HepG2 (cell line): ENCODE data around the gene CDK15. TPM values are rescaled to one million over a fixed set of nuclear protein-coding genes. Genes with fewer than 3 reads are reported as not detected.

ENCODE experiments used
- BCL3 ChIP-seq: sonication (generic); formaldehyde crosslinking; IDR thresholded peaks from 2 replicates; pipeline ENCODE4 v1.5.1; 2020; ENCODE audit warnings: mild to moderate bottlenecking, missing genetic modification reagents, moderate library complexity
- CBX5 ChIP-seq: sonication (generic); formaldehyde crosslinking; IDR thresholded peaks from 2 replicates; pipeline ENCODE4 v1.4.0; 2020; ENCODE audit warnings: missing genetic modification reagents, borderline replicate concordance
- GABPB1 ChIP-seq: IDR thresholded peaks from 2 replicates; pipeline ENCODE4 v1.6.1; 2016; ENCODE audit warnings: mild to moderate bottlenecking, missing genetic modification reagents, moderate library complexity, missing compliant biosample characterization
- KAT7 ChIP-seq: IDR thresholded peaks from 2 replicates; pipeline ENCODE4 v1.6.1; 2018; ENCODE audit warnings: borderline replicate concordance, missing compliant biosample characterization
- KDM3A ChIP-seq: IDR thresholded peaks from 2 replicates; pipeline ENCODE4 v1.6.1; 2018; ENCODE audit warnings: low read depth, missing compliant biosample characterization
- KLF9 ChIP-seq: IDR thresholded peaks from 2 replicates; pipeline ENCODE4 v1.6.1; 2016; ENCODE audit warnings: low read depth
- KMT2A ChIP-seq: sonication (generic); formaldehyde crosslinking; IDR thresholded peaks from 2 replicates; pipeline ENCODE4 v1.4.0; 2020; ENCODE audit warnings: missing genetic modification reagents
- MLX ChIP-seq: IDR thresholded peaks from 2 replicates; pipeline ENCODE4 v1.6.1; 2016
- MYPOP ChIP-seq: sonication (generic); formaldehyde crosslinking; IDR thresholded peaks from 2 replicates; pipeline ENCODE4 v1.8.1; 2023; ENCODE audit warnings: mild to moderate bottlenecking, moderate library complexity, missing genetic modification reagents
- PHF5A ChIP-seq: IDR thresholded peaks from one replicate; pipeline ENCODE4 v1.6.1; 2018; ENCODE audit warnings: low read depth, missing genetic modification reagents; ENCODE audit not compliant: unreplicated experiment
- POLR2AphosphoS5 ChIP-seq: IDR thresholded peaks from 2 replicates; pipeline ENCODE4 v1.6.1; 2012; ENCODE audit warnings: low read depth, low read length
- RARG ChIP-seq: sonication (generic); formaldehyde crosslinking; IDR thresholded peaks from 2 replicates; pipeline ENCODE4 v1.4.0; 2020; ENCODE audit warnings: low read depth, mild to moderate bottlenecking, missing genetic modification reagents
- SMAD1 ChIP-seq: sonication (generic); formaldehyde crosslinking; IDR thresholded peaks from 2 replicates; pipeline ENCODE4 v1.4.0; 2020; ENCODE audit warnings: missing genetic modification reagents, low read depth, mild to moderate bottlenecking, borderline replicate concordance
- SRSF4 ChIP-seq: fragments of 200-400 bp; formaldehyde crosslinking; IDR thresholded peaks from one replicate; pipeline ENCODE4 v1.6.1; 2018; ENCODE audit warnings: mild to moderate bottlenecking, low read depth, low read length, moderate library complexity; ENCODE audit not compliant: poor library complexity, severe bottlenecking
- STAT6 ChIP-seq: sonication (generic); formaldehyde crosslinking; IDR thresholded peaks from 2 replicates; pipeline ENCODE4 v1.4.0; 2020; ENCODE audit warnings: missing genetic modification reagents, mild to moderate bottlenecking, borderline replicate concordance
- TBP ChIP-seq: sonication (generic); formaldehyde crosslinking; IDR thresholded peaks from 2 replicates; pipeline ENCODE4 v1.5.0; 2020; ENCODE audit warnings: missing genetic modification reagents
- TCF12 ChIP-seq, 2 experiments: fragments of 450-650 bp in 1 of 2; sonication (generic) in 1 of 2; formaldehyde crosslinking in 1 of 2; IDR thresholded peaks; 2 replicates each; pipeline versions ENCODE4 v1.6.1 to v1.8.0; 2017 to 2022; ENCODE audit warnings: antibody characterized with exemption in 1 of 2, mild to moderate bottlenecking in 1 of 2, missing genetic modification reagents in 1 of 2, moderate library complexity in 1 of 2
- TMF1 ChIP-seq: sonication (generic); formaldehyde crosslinking; IDR thresholded peaks from 2 replicates; pipeline ENCODE4 v1.8.1; 2022; ENCODE audit warnings: low read depth, missing genetic modification reagents
- U2AF1 ChIP-seq: fragments of 200-400 bp; formaldehyde crosslinking; optimal IDR thresholded peaks from 2 replicates; pipeline ENCODE3; 2017; ENCODE audit warnings: mild to moderate bottlenecking, low read depth, low read length
- ZNF143 ChIP-seq: sonication (generic); formaldehyde crosslinking; IDR thresholded peaks from 2 replicates; pipeline ENCODE4 v1.4.0; 2020; ENCODE audit warnings: missing genetic modification reagents
- ZNF567 ChIP-seq: sonication (generic); formaldehyde crosslinking; IDR thresholded peaks from 2 replicates; pipeline ENCODE4 v1.8.1; 2023; ENCODE audit warnings: mild to moderate bottlenecking, missing genetic modification reagents, borderline replicate concordance
- ZNF652 ChIP-seq: IDR thresholded peaks from 2 replicates; pipeline ENCODE4 v1.6.1; 2016; ENCODE audit warnings: low read depth, borderline replicate concordance
- ZNF839 ChIP-seq: sonication (generic); formaldehyde crosslinking; IDR thresholded peaks from 2 replicates; pipeline ENCODE4 v1.4.0; 2020; ENCODE audit warnings: missing genetic modification reagents, mild to moderate bottlenecking, borderline replicate concordance
- ZNF883 ChIP-seq: sonication (generic); formaldehyde crosslinking; IDR thresholded peaks from 2 replicates; pipeline ENCODE4 v1.5.1; 2020; ENCODE audit warnings: mild to moderate bottlenecking, missing genetic modification reagents; ENCODE audit errors: not compliant biosample characterization
- polyA plus RNA-seq, 8 experiments: library from polyadenylated mRNA; depleted of rRNA in 3 of 8; stranded (reverse) in 7 of 8; unstranded in 1 of 8; fragments of >200 nt; fragmentation: Illumina TruSeq in 4 of 8; extraction: Trizol in 4 of 8; gene quantifications; 2 replicates each; pipeline versions ENCODE4 v1.2.1 to v1.2.3, GENCODE V29; 2011 to 2016; ENCODE audit warnings: low read depth in 4 of 8, missing spikeins in 1 of 8, mixed read lengths in 1 of 8; ENCODE audit not compliant: insufficient read depth in 1 of 8
- total RNA-seq, 5 experiments: library from RNA; depleted of rRNA; stranded (reverse); fragments of >200 nt; fragmentation: Illumina TruSeq; extraction: Trizol; gene quantifications; 2 replicates each; pipeline ENCODE4 v1.2.3, GENCODE V29; 2016; ENCODE audit warnings: low read depth in 1 of 5

The CDK15 gene
- total and polyA plus RNA-seq, 2 of the 13 experiments (the other 11 are each of a cell fraction or from before 2014, with no cell fraction given): not detected

GRCh38 chr2:201780674-201781493, 25.5 kb upstream of the CDK15 start, which contains the start of gene ALS2 (continued):
- TF ChIP-seq SRSF4 (no peak), SMAD1 (CRISPR knock-in tag) (no peak), KAT7 (peak; percentile 68; the same call in 1 of the 2 replicates), TMF1 (CRISPR knock-in tag) (peak; percentile 92), MYPOP (CRISPR knock-in tag) (peak; percentile 85), BCL3 (CRISPR knock-in tag) (no peak; the same call in 1 of the 2 replicates), TCF12 (IDR thresholded peaks at IDR 0.05) (no peak), TCF12 (CRISPR knock-in tag; IDR thresholded peaks at IDR 0.05) (peak; percentile 95), ZNF883 (CRISPR knock-in tag) (peak; percentile 58), GABPB1 (CRISPR knock-in tag) (peak; percentile 89), ZNF567 (CRISPR knock-in tag) (peak; percentile 26; the same call in 1 of the 2 replicates), MLX (CRISPR knock-in tag) (no peak), POLR2AphosphoS5 (peak; percentile 90), KMT2A (CRISPR knock-in tag) (peak; percentile 91), STAT6 (CRISPR knock-in tag) (peak; percentile 8; the same call in 1 of the 2 replicates), KDM3A (peak; percentile 30; the same call in 1 of the 2 replicates), KLF9 (CRISPR knock-in tag) (peak; percentile 65; the same call in 1 of the 2 replicates), ZNF143 (CRISPR knock-in tag) (peak; percentile 66; the same call in 1 of the 2 replicates), TBP (CRISPR knock-in tag) (no peak), PHF5A (CRISPR knock-in tag) (peak; percentile 79), ZNF839 (peak; percentile 25; the same call in 1 of the 2 replicates), ZNF652 (CRISPR knock-in tag) (0 out of 2 replicates have a peak, but pooled peaks have one; percentile 29), RARG (CRISPR knock-in tag) (0 out of 2 replicates have a peak, but pooled peaks have one; percentile 48), CBX5 (CRISPR knock-in tag) (peak; percentile 34; the same call in 1 of the 2 replicates), U2AF1 (no peak)
